Activated naive CD4-positive, alpha-beta T cell treated with anti-CD3 and anti-CD28 coated beads, Interleukin-2, amount 50 U/mL, for 72 hours (primary cell): ENCODE data around the gene RALGAPA1. TPM values are rescaled to one million over a fixed set of nuclear protein-coding genes. Genes with fewer than 3 reads are reported as not detected.
"Not testable (repeated sequence)": the region's sequence is repeated elsewhere in the genome, so short reads cannot be mapped to it uniquely, and the experiment has no call there.

Experiments
- ATAC-seq, 2 donors: fragments of 150-1000 bp; cut with Tn5 transposase; 2 replicates each; pipeline ENCODE4 v1.10.0; 2021; ENCODE audit warnings: mild to moderate bottlenecking in 2 of 2, moderate library complexity in 2 of 2
- DNase-seq, 2 donors: peaks; one replicate each; pipeline ENCODE4 v3.0.0; 2021 to 2022; ENCODE audit warnings: low spot score in 2 of 2
- H3K27ac Mint-ChIP-seq, 2 donors: one replicate each; pipeline ENCODE4 v1.8.0; 2022; ENCODE audit warnings: mild to moderate bottlenecking in 2 of 2, mixed read lengths in 2 of 2
- H3K36me3 Mint-ChIP-seq, 2 donors: one replicate each; pipeline ENCODE4 v1.8.0; 2022; ENCODE audit warnings: mixed read lengths in 2 of 2
- H3K9me3 Mint-ChIP-seq, 2 donors: one replicate each; pipeline ENCODE4 v1.8.0; 2022; ENCODE audit warnings: mixed read lengths in 2 of 2
- total RNA-seq, 2 donors: library from RNA; stranded (reverse); gene quantifications; one replicate each; pipeline ENCODE4 v1.2.3, GENCODE V29; 2022

The RALGAPA1 gene
- total RNA-seq, 2 donors from 2014 or later = 22.5 to 34.7 TPM

DNA sequence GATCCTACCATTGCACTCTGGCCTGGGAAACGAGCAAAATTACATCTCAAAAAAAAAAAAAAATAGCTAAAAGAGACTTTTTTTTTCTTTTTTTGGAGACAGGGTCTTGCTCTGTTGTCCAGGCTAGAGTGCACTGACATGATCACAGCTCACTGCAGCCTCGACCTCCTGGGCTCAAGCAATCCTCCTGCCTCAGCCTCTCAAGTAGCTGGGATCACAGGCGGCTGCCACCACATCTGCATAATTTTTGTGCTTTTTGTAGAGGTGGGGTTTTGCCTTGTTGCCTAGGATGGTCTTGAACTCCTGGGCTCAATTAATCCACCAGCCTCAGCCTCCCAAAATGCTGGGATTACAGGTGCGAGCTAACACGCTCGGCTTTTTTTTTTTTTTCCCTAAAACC lies 11.3 kb downstream of the RALGAPA1 start:
- Mint-ChIP-seq H3K9me3 (no peaks in the 10 kb centered on the region), H3K27ac (no peak overlapping the region), H3K36me3 (no peaks in the 10 kb centered on the region)
- ATAC-seq = no peak
- no peak for DNase-seq

- Mint-ChIP-seq H3K9me3 (no peaks in the 10 kb centered on the region), H3K36me3 (peaks cover 0 to 5% of the 10 kb centered on the region in 2 donors), H3K27ac (peak overlapping the region in 1 of 2 donors; percentile 25)
- DNase-seq (peak in 1 of 2 donors; percentile 20), ATAC-seq (peak; percentile 61 to 66)
Observed at GRCh38 chr14:35789651-35790050, 19.4 kb downstream of the RALGAPA1 start.

- peak; percentile 82 to 96 for ATAC-seq
- H3K27ac Mint-ChIP-seq = no peak overlapping the region
Observed at GRCh38 chr14:35786856-35787255, 22.2 kb downstream of the RALGAPA1 start.

DNA sequence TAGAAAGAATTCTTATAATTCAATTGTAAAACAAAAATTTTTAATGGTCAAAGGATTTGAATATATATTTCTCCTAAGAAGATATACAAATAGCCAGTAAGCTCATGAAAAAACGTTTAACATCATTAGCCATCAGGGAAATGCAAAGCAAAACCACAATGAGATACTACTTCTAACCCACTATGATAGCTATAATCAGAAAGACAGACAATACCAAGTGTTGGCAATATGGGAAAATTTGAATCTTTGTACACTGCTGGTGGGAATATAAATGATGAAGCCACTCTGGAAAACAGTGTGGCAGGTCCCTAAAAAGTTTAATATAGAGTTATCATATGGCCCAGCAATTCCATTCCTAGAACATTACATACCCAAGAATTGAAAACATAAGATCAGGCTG lies 25.4 kb downstream of the RALGAPA1 start:
- ATAC-seq (no peak), DNase-seq (no peak)
- Mint-ChIP-seq H3K9me3 (peaks cover 6 to 7% of the 10 kb centered on the region in 2 donors), H3K27ac (no peak overlapping the region), H3K36me3 (peaks cover 9 to 17% of the 10 kb centered on the region in 2 donors)

More at GRCh38 chr14:35786856-35787255, 22.2 kb downstream of the RALGAPA1 start:
- no peak for DNase-seq
- Mint-ChIP-seq H3K36me3 (peaks cover 0 to 5% of the 10 kb centered on the region in 2 donors), H3K9me3 (no peaks in the 10 kb centered on the region)

DNA sequence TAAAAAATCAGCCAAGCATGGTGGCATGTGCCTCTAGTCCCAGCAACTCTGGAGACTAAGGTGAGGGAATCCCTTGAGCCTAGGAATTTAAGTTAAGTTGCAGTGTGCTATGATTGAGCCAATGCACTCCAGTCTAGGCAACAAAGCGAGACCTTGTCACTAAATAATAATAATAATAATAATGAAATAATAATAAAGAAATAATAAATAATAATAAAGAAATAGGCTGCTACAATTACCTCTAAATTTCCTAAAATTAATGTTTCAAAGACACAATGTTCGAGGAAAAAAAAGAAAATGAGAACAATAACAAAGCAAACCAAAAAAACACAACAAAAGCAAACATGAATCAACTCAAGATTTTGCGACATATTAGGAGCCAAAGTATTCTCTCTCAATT lies 29.7 kb downstream of the RALGAPA1 start:
- no peak for DNase-seq
- H3K36me3 Mint-ChIP-seq = peaks cover 9 to 17% of the 10 kb centered on the region in 2 donors
- ATAC-seq = no peak
- no peak overlapping the region for H3K27ac Mint-ChIP-seq
- H3K9me3 Mint-ChIP-seq = peaks cover 6 to 7% of the 10 kb centered on the region in 2 donors

- not testable (repeated sequence) for DNase-seq, H3K9me3 Mint-ChIP-seq, H3K27ac Mint-ChIP-seq, ATAC-seq
- peaks cover 9 to 17% of the 10 kb centered on the region in 2 donors for H3K36me3 Mint-ChIP-seq
Observed at GRCh38 chr14:35777550-35777949, 31.5 kb downstream of the RALGAPA1 start.

- Mint-ChIP-seq H3K27ac (no peak overlapping the region), H3K9me3 (peaks cover 6 to 7% of the 10 kb centered on the region in 2 donors), H3K36me3 (peaks cover 9 to 17% of the 10 kb centered on the region in 2 donors)
- ATAC-seq (no peak), DNase-seq (no peak)
Observed at GRCh38 chr14:35776823-35777222, 32.3 kb downstream of the RALGAPA1 start.

DNA sequence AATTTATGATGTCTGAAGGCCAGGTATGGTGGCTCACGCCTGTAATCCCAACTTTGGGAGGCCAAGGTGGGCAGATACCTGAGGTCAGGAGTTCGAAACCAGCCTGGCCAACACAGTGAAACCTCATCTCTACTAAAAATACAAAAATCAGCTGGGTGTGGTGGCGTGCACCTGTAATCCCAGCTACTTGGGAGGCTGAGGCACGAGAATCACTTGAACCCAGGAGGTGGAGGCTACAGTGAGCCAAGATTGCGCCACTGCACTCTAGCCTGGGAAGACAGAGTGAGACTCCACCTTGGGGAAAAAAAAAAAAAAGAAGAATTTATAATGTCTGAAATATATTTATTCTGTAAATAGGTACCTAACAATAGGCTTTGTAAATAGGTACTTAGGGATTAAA lies 33.0 kb downstream of the RALGAPA1 start:
- not testable (repeated sequence) for H3K27ac Mint-ChIP-seq, H3K9me3 Mint-ChIP-seq, DNase-seq, ATAC-seq
- H3K36me3 Mint-ChIP-seq = peaks cover 9 to 13% of the 10 kb centered on the region in 2 donors

GRCh38 chr14:35766700-35767082 lies 42.4 kb downstream of the RALGAPA1 start:
- peaks cover 0 to 9% of the 10 kb centered on the region in 2 donors for H3K36me3 Mint-ChIP-seq
- ATAC-seq (peak; percentile 77 to 98), DNase-seq (peak in 1 of 2 donors; percentile 16)
- no peaks in the 10 kb centered on the region for H3K9me3 Mint-ChIP-seq
- peak overlapping the region in 1 of 2 donors; percentile 74 for H3K27ac Mint-ChIP-seq

GRCh38 chr14:35766036-35766699 lies 42.9 kb downstream of the RALGAPA1 start:
- Mint-ChIP-seq H3K27ac (no peak overlapping the region), H3K9me3 (no peaks in the 10 kb centered on the region), H3K36me3 (peaks cover 0 to 9% of the 10 kb centered on the region in 2 donors)
- ATAC-seq (peak in 1 of 2 donors; percentile 58), DNase-seq (no peak)

DNA sequence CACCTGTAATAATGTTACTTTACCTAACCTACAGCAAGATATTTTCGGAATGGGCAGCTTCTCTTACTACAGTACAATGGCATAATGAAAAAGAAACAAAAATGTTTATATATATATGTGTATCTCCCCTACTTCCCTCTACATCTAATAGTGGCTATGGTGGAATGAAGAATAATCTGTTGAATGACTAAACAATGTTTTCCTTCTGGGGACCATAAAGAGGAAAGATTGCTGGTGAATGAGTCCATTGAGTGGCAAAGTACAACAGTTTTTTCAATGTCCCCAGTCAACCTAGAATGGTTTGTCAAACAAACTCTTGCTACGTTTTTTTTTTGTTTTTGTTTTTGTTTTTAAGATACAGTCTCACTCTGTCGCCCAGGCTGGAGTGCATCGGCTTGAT lies 47.2 kb downstream of the RALGAPA1 start:
- no peak for ATAC-seq
- H3K27ac Mint-ChIP-seq = no peak overlapping the region
- DNase-seq = no peak
- H3K36me3 Mint-ChIP-seq = peaks cover 5 to 14% of the 10 kb centered on the region in 2 donors
- no peaks in the 10 kb centered on the region for H3K9me3 Mint-ChIP-seq

GRCh38 chr14:35760143-35760542 lies 49.0 kb downstream of the RALGAPA1 start:
- Mint-ChIP-seq H3K9me3 (no peaks in the 10 kb centered on the region), H3K36me3 (peaks cover 5% of the 10 kb centered on the region in 2 donors), H3K27ac (no peak overlapping the region)
- ATAC-seq = peak in 1 of 2 donors; percentile 26
- DNase-seq = no peak

DNA sequence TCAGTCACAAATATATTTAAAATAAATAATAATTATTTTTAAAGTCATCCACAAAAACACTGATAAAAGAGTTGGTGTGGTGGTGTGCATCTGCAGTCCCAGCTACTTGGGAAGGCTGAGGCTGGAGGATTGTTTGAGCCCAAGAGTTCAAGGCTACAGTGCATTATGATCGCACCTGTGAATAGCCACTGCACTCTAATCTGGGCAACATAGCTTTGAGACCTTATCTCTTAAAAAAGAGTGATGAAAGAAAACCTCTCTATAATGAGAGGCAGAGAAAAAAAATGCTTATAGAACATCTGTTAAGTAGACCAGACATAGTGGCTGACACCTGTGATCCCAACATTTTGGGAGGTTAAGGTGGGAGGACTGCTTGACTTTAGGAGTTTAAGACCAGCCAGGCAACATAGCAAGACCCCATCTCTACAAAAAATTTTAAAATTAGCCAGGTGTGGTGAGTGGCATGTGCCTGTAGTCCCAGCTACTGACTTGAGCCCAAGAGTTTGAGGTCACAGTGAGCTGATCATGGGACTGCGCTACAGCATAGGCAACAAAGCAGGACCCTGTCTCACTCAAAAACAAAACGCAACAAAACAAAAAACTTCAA lies 50.5 kb downstream of the RALGAPA1 start:
- Mint-ChIP-seq H3K9me3 (no peaks in the 10 kb centered on the region), H3K27ac (no peak overlapping the region), H3K36me3 (peaks cover 5 to 13% of the 10 kb centered on the region in 2 donors)
- DNase-seq (no peak), ATAC-seq (no peak)

DNA sequence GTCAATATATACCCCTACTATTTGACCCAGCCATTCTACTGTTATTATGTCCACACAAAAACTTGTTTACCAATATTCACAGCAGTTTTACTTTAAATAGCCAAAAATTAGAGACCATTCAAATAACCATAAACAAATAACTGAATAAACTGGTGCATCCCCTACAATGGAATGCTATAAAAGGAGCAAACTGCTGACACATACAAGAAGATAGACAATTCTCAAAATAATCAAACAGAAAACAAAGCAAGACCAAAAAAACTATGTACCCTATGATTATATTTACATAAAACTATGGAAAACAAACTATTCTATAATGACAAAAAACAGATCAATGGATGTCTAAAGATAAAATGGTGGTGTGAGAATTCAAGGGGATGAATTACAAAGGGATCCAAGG lies 54.4 kb downstream of the RALGAPA1 start:
- no peaks in the 10 kb centered on the region for H3K9me3 Mint-ChIP-seq
- DNase-seq = no peak
- H3K27ac Mint-ChIP-seq = no peak overlapping the region
- H3K36me3 Mint-ChIP-seq = peaks cover 0 to 14% of the 10 kb centered on the region in 2 donors
- no peak for ATAC-seq

- Mint-ChIP-seq H3K27ac (no peak overlapping the region), H3K9me3 (no peaks in the 10 kb centered on the region), H3K36me3 (peaks cover 0 to 14% of the 10 kb centered on the region in 2 donors)
- no peak for ATAC-seq
- no peak for DNase-seq
Observed at GRCh38 chr14:35752380-35752779, 56.7 kb downstream of the RALGAPA1 start.

DNA sequence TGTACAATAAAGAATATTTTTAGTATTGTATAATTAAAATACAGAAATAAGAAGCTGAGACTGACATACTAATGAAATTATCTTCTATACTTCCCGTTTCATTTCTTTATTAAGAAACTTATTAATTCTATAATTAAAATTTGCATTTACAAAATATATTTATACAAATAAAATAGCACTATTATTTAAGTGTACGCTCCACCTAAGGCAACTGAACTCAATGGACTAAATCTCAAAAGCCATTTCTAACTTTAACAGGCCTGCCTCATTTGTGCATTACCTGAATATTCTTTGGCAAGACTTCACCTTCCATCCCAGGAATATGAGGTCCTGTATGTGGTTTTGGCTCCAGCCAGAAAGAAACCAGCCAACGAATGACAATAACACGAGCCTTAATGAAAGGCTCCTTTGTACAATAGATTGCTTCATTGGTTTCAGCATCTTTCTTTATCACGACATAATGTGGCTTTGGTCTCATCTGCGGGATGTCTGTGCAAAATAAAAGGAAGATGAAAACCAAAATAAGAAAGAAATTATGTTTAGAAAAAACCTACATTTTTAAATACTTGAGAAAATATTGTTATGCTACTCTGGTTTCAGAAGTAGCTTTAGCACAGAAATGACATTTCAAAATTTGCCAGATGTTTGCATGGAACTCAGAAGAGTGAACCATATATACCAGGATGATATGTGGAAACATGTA lies 58.7 kb downstream of the RALGAPA1 start:
- Mint-ChIP-seq H3K27ac (no peak overlapping the region), H3K9me3 (no peaks in the 10 kb centered on the region), H3K36me3 (peaks cover 0 to 14% of the 10 kb centered on the region in 2 donors)
- no peak for DNase-seq
- no peak for ATAC-seq

DNA sequence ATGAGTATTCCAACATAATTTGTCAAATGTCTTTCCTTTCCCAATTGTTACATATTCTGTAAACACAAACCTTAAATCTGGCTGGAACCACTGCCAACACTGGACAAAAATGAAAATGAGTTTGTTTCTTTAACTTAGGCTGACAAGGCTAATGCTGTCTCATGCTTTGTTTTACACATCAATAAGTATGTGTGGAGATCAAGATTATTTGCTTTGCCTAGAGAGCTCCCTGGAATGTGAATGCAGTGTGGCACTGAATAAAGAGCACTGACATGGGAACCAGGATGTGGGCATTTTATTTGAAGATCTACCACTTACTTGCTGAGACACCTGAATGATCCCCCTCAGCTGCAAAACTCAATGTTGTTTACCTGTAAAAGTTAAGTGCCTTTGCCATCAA lies 61.7 kb downstream of the RALGAPA1 start:
- H3K9me3 Mint-ChIP-seq = no peaks in the 10 kb centered on the region
- DNase-seq (no peak), ATAC-seq (no peak)
- H3K36me3 Mint-ChIP-seq = peaks cover 0 to 5% of the 10 kb centered on the region in 2 donors
- no peak overlapping the region for H3K27ac Mint-ChIP-seq
